ENCODE results near the gene SPRED1. TPM values are rescaled to one million over a fixed set of nuclear protein-coding genes. Genes with fewer than 3 reads are reported as not detected.
A peak's percentile ranks its signal among the peaks of the same experiment; 100 is the strongest.

The SPRED1 gene
- total RNA-seq (2012; rRNA removed), result 42.8 and 59.1 TPM in 2 replicates

DNA sequence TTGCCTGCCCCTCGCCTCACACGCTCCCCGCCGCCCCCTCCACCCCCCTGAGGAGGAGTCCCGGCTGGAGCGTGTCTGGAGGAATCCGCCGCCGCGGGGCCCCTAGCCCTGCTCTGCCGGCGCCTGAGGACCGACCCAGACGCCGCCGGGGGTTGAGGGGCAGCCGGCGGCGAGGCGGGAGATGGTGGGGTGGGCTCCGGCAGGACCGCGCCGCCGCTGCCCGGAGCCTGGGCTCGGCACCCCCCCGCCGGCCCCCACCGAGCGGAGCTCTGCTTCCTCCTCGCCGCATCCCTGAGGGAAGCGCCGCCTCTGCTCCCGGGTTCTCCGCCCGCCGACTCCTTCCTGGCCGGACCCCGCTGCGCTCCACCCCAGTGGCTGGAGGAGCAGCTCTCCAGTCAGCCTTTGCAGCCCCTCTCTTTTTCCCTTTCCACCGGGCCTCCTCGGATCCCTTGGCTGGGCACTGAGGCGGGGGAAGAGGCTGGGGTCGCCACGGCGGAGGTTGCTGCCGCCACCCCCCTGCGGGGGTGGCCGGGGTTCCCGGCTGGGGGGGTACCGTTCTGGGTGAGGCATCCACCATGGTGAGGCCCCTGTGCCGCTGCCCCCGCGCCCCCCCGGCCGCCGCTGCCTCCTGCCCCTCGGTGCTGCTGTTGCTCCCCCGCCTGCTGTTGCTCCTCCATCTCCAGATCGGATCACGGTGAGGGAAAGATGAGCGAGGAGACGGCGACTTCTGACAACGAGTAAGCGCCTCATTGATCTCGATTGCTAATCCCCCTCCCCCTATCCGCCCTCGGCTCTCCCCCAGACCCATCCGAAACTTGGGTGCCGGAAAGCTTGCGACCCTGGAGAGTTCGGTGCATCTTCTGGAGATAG, at the start of gene SPRED1:
SPRED1 (plus strand) TSS at position 356 of the 870 bp plus-strand sequence; CDS start at position 706, 350 bp downstream.
- Histone ChIP-seq H3K36me3 (ENCODE audit: insufficient read depth, low read length) (no peaks in the 10 kb centered on the region), H3K4me2 (ENCODE audit: low read length) (peak within 1 kb of the TSS; percentile 98), H3K9me3 (replicated peaks; ENCODE audit: low read length) (no peaks in the 10 kb centered on the region), H3K27me3 (ENCODE audit: control insufficient read depth, insufficient read depth, low read length) (no peaks in the 10 kb centered on the region), H3K4me3 (ENCODE audit: low read length) (peak within 1 kb of the TSS; percentile 79), H3K9ac (ENCODE audit: low read depth, low read length) (peak within 1 kb of the TSS; percentile 93), H3K4me1 (ENCODE audit: control insufficient read depth, insufficient read depth, low read length) (peaks cover 30% of the 10 kb centered on the region)

DNA sequence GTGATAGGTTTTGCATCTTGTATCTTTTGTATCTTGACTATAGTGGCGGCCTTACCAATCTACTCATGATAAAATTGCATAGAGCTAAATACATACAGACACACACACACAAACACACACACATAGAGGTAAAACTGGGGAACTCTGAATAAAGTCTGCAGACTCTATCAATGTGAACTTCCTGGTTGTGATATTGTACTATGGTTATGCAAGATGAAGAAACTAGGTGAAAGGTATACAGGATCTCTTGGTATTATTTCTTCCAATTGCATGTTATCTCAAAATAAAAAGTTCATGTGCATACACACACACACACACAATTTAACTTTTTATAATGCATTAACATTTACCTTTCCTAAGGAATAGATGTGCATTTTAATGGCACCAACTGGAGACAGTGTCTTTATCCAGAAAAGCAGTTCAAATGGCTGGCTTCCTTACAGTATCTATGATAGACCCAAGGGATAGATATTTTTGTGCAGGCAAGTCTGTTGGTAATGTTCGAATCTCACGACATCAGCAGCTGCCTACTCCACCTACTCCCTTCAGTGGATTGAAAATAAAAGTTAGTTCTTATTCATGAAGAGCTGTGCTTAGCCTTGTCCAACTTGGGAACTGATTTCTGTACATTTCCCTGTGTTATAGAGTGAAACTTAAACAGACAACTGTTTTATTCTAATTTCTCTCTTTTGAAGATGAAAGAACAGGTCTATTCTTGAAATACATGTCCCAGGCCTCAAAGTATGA, 46.9 kb upstream of the SPRED1 start:
- no peak overlapping the region for H3K4me2 ChIP-seq (ENCODE audit: low read length)
- H3K27me3 ChIP-seq (ENCODE audit: control insufficient read depth, insufficient read depth, low read length), result peaks cover 3% of the 10 kb centered on the region
- H3K36me3 ChIP-seq (ENCODE audit: insufficient read depth, low read length), result no peaks in the 10 kb centered on the region
- no peak overlapping the region for H3K9ac ChIP-seq (ENCODE audit: low read depth, low read length)
- H3K4me3 ChIP-seq (ENCODE audit: low read length), result no peak overlapping the region
- H3K4me1 ChIP-seq (ENCODE audit: control insufficient read depth, insufficient read depth, low read length), result no peaks in the 10 kb centered on the region
- no peaks in the 10 kb centered on the region for H3K9me3 ChIP-seq (replicated peaks; ENCODE audit: low read length)

- H3K9ac ChIP-seq (ENCODE audit: low read depth, low read length), result no peak overlapping the region
- no peaks in the 10 kb centered on the region for H3K9me3 ChIP-seq (replicated peaks; ENCODE audit: low read length)
- H3K36me3 ChIP-seq (ENCODE audit: insufficient read depth, low read length), result no peaks in the 10 kb centered on the region
- no peak overlapping the region for H3K4me3 ChIP-seq (ENCODE audit: low read length)
- H3K4me1 ChIP-seq (ENCODE audit: control insufficient read depth, insufficient read depth, low read length), result no peaks in the 10 kb centered on the region
- H3K27me3 ChIP-seq (ENCODE audit: control insufficient read depth, insufficient read depth, low read length), result peaks cover 3% of the 10 kb centered on the region
- H3K4me2 ChIP-seq (ENCODE audit: low read length), result no peak overlapping the region
These were observed 45.0 kb upstream of the SPRED1 start for GRCh38 chr15:38207621-38208020.

DNA sequence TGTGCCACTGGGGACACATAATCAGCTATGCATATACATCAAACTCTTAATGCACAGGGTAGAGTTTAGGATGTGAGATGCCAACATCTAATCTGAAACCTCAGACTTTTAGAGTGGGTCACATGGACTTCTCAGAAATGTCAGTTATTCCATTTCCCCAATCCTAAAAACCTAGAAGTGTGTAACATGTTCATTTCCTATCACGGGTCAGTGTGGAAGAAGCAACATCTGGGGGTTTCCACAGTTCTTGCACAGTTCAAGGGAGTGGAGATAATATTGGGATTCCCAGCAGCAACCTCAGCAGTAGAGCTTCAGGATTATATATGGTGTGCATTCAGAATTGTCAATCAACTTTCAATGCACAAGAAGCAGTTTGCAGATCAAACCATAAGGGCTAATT, 44.4 kb upstream of the SPRED1 start:
- Histone ChIP-seq H3K27me3 (ENCODE audit: control insufficient read depth, insufficient read depth, low read length) (peaks cover 3% of the 10 kb centered on the region), H3K9ac (ENCODE audit: low read depth, low read length) (no peak overlapping the region), H3K4me2 (ENCODE audit: low read length) (no peak overlapping the region), H3K4me3 (ENCODE audit: low read length) (no peak overlapping the region), H3K36me3 (ENCODE audit: insufficient read depth, low read length) (no peaks in the 10 kb centered on the region), H3K9me3 (replicated peaks; ENCODE audit: low read length) (no peaks in the 10 kb centered on the region), H3K4me1 (ENCODE audit: control insufficient read depth, insufficient read depth, low read length) (no peaks in the 10 kb centered on the region)

GRCh38 chr15:38208779-38209178, 43.9 kb upstream of the SPRED1 start:
- Histone ChIP-seq H3K36me3 (ENCODE audit: insufficient read depth, low read length) (no peaks in the 10 kb centered on the region), H3K9ac (ENCODE audit: low read depth, low read length) (no peak overlapping the region), H3K27me3 (ENCODE audit: control insufficient read depth, insufficient read depth, low read length) (peaks cover 3% of the 10 kb centered on the region), H3K4me2 (ENCODE audit: low read length) (no peak overlapping the region), H3K9me3 (replicated peaks; ENCODE audit: low read length) (no peaks in the 10 kb centered on the region), H3K4me3 (ENCODE audit: low read length) (no peak overlapping the region), H3K4me1 (ENCODE audit: control insufficient read depth, insufficient read depth, low read length) (no peaks in the 10 kb centered on the region)

DNA sequence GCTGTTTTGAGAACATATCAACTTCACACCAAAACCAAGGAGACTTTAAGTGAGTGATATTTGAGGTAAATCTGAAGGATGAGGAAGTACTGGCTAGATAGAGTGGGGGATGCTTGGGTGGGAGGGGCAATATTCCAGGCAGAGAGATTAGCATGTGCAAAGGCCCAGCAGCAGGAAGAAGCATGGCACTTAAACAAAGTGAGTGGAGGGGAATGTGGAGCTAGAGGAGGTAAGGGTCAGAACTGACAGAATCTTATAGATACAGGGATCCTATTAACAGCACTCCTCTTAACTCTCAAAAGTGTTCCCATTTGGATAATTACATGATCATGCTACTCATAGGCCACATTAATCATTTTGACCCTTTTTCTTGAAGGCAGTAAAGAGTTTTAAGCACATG, 41.4 kb upstream of the SPRED1 start:
- H3K9ac ChIP-seq (ENCODE audit: low read depth, low read length), result no peak overlapping the region
- no peak overlapping the region for H3K4me2 ChIP-seq (ENCODE audit: low read length)
- no peaks in the 10 kb centered on the region for H3K36me3 ChIP-seq (ENCODE audit: insufficient read depth, low read length)
- H3K27me3 ChIP-seq (ENCODE audit: control insufficient read depth, insufficient read depth, low read length), result peaks cover 3% of the 10 kb centered on the region
- H3K4me1 ChIP-seq (ENCODE audit: control insufficient read depth, insufficient read depth, low read length), result no peaks in the 10 kb centered on the region
- H3K4me3 ChIP-seq (ENCODE audit: low read length), result no peak overlapping the region
- H3K9me3 ChIP-seq (replicated peaks; ENCODE audit: low read length), result no peaks in the 10 kb centered on the region

DNA sequence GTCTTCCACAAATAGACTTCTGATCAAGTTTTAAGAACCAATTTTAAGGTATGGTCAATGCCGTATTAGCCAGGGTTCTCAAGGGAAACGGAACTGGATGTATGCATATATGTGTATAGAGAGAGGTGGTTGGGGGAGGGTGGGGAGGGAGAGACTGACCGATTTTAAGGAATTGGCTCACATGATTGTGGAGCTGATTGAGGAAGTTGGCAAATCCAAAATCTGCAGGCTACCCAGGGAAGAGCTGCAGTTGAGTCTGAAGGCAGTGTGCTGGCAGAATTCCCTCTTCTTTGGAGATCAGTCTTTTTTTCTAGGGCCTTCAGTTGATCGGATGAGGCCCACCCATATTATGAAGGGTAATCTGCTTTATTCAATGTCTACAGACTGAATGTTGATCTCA, 40.8 kb upstream of the SPRED1 start:
- Histone ChIP-seq H3K4me1 (ENCODE audit: control insufficient read depth, insufficient read depth, low read length) (no peaks in the 10 kb centered on the region), H3K4me2 (ENCODE audit: low read length) (no peak overlapping the region), H3K9ac (ENCODE audit: low read depth, low read length) (no peak overlapping the region), H3K27me3 (ENCODE audit: control insufficient read depth, insufficient read depth, low read length) (peaks cover 3% of the 10 kb centered on the region), H3K9me3 (replicated peaks; ENCODE audit: low read length) (no peaks in the 10 kb centered on the region), H3K4me3 (ENCODE audit: low read length) (no peak overlapping the region), H3K36me3 (ENCODE audit: insufficient read depth, low read length) (no peaks in the 10 kb centered on the region)

- peaks cover 8% of the 10 kb centered on the region for H3K4me1 ChIP-seq (ENCODE audit: control insufficient read depth, insufficient read depth, low read length)
- H3K36me3 ChIP-seq (ENCODE audit: insufficient read depth, low read length), result no peaks in the 10 kb centered on the region
- H3K9ac ChIP-seq (ENCODE audit: low read depth, low read length), result no peak overlapping the region
- no peaks in the 10 kb centered on the region for H3K27me3 ChIP-seq (ENCODE audit: control insufficient read depth, insufficient read depth, low read length)
- H3K4me3 ChIP-seq (ENCODE audit: low read length), result no peak overlapping the region
- H3K9me3 ChIP-seq (replicated peaks; ENCODE audit: low read length), result no peaks in the 10 kb centered on the region
- no peak overlapping the region for H3K4me2 ChIP-seq (ENCODE audit: low read length)
These were observed 39.8 kb upstream of the SPRED1 start for GRCh38 chr15:38212729-38213351.

DNA sequence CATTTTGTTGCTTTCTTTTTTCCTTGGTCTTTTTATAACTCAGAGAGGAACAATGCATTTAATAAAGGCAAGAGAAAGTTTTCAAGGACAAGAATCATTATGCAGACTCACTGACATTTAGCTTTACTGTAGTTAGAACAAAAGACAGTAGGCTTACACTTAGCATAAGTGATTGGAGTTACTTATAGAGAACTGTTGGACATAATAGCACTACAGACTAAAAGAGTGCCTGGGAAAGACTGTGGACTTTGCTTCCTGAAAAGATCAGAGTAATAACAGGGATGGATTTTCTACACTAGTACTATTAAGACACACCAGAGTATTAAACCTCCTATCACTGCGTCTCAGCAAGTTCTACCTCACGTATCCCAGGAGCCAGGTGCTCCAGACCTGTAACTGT, 39.3 kb upstream of the SPRED1 start:
- Histone ChIP-seq H3K36me3 (ENCODE audit: insufficient read depth, low read length) (no peaks in the 10 kb centered on the region), H3K4me1 (ENCODE audit: control insufficient read depth, insufficient read depth, low read length) (peaks cover 11% of the 10 kb centered on the region), H3K27me3 (ENCODE audit: control insufficient read depth, insufficient read depth, low read length) (no peaks in the 10 kb centered on the region), H3K4me2 (ENCODE audit: low read length) (no peak overlapping the region), H3K4me3 (ENCODE audit: low read length) (no peak overlapping the region), H3K9me3 (replicated peaks; ENCODE audit: low read length) (no peaks in the 10 kb centered on the region), H3K9ac (ENCODE audit: low read depth, low read length) (no peak overlapping the region)

DNA sequence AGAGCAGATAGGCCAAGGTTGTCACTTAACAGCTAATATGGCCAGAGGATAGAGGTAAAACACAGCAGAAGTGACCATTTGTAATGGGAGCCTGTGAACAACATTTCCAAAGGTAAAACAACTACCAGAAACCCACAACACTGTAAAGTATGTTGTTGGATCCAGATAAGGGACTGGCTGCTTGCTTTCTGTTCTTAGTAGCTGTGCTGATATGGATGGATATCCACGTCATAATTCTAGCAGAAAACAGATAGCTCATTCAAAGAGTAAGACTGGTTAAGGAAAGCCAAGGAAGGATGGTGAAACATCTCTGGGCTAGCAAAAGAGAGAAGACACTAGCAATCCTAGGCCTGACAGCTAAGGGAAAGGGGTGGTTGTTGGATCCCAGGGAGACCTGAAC, 36.9 kb upstream of the SPRED1 start:
- Histone ChIP-seq H3K9ac (ENCODE audit: low read depth, low read length) (no peak overlapping the region), H3K36me3 (ENCODE audit: insufficient read depth, low read length) (no peaks in the 10 kb centered on the region), H3K4me2 (ENCODE audit: low read length) (no peak overlapping the region), H3K9me3 (replicated peaks; ENCODE audit: low read length) (no peaks in the 10 kb centered on the region), H3K27me3 (ENCODE audit: control insufficient read depth, insufficient read depth, low read length) (no peaks in the 10 kb centered on the region), H3K4me3 (ENCODE audit: low read length) (no peak overlapping the region), H3K4me1 (ENCODE audit: control insufficient read depth, insufficient read depth, low read length) (peaks cover 11% of the 10 kb centered on the region)

DNA sequence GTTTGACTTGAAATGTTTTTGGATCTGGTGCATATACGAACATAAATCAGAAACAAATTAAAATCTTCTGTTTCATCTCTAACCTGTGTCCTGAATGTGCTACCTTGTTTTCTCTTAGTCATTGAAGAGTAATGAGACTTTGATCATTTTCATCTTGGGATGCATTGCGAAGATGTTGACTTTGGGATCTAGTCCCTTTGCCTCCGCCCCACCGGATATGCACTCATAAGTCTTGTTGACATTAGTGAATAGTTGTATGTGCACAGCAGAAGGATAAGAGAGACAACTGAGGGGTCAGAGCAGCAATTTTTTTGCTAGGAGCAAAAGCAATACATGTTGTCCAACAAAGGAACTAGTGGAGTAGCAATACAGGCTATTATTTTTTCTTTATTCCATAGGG, 35.9 kb upstream of the SPRED1 start:
- Histone ChIP-seq H3K9me3 (replicated peaks; ENCODE audit: low read length) (no peaks in the 10 kb centered on the region), H3K36me3 (ENCODE audit: insufficient read depth, low read length) (no peaks in the 10 kb centered on the region), H3K4me1 (ENCODE audit: control insufficient read depth, insufficient read depth, low read length) (peaks cover 11% of the 10 kb centered on the region), H3K27me3 (ENCODE audit: control insufficient read depth, insufficient read depth, low read length) (no peaks in the 10 kb centered on the region), H3K4me3 (ENCODE audit: low read length) (no peak overlapping the region), H3K9ac (ENCODE audit: low read depth, low read length) (no peak overlapping the region), H3K4me2 (ENCODE audit: low read length) (no peak overlapping the region)
